T-helper 2 cell (primary cell): Measurements from ENCODE around the gene MAPKAP1.

Experiments
- DNase-seq, 5 experiments: peaks; one replicate each; pipeline versions ENCODE4 v3.0.0 to v3.0.0-alpha.2; 2012 to 2022

The MAPKAP1 gene

GRCh38 chr9:125507226-125507625, 199.8 kb downstream of the MAPKAP1 start:
- DNase-seq = no peak

- no peak for DNase-seq
Measured at GRCh38 chr9:125505988-125506438, 201.0 kb downstream of the MAPKAP1 start.

DNA sequence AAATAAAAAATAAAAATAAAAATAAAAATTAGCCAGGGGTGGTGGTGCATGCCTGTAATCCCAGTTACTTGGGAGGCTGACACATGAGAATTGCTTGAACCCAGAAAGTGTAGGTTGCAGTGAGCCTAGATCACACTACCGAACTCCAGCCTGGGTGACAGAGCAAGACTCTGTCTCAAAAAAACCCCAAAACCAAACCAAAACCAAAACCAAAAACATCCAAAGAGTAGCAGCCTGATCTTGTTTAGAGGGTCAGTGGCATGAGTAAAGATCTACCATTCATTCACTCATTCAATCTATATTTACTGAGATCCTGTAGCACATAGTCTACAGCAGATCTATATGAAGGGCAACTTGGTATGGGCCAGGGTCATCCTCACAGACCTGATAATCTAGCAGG, 202.4 kb downstream of the MAPKAP1 start:
- DNase-seq = no peak

- DNase-seq = no peak
Measured at GRCh38 chr9:125497906-125498305, 209.1 kb downstream of the MAPKAP1 start.

- no peak for DNase-seq
Measured at GRCh38 chr9:125497478-125497877, 209.5 kb downstream of the MAPKAP1 start.

GRCh38 chr9:125496313-125496834, 210.6 kb downstream of the MAPKAP1 start:
- DNase-seq = no peak

GRCh38 chr9:125495172-125496119, 211.6 kb downstream of the MAPKAP1 start:
- no peak for DNase-seq

GRCh38 chr9:125494653-125494915, 212.4 kb downstream of the MAPKAP1 start:
- DNase-seq = no peak

GRCh38 chr9:125493881-125494652, 212.9 kb downstream of the MAPKAP1 start:
- no peak for DNase-seq

GRCh38 chr9:125493384-125493783, 213.6 kb downstream of the MAPKAP1 start:
- no peak for DNase-seq

GRCh38 chr9:125492719-125493118, 214.3 kb downstream of the MAPKAP1 start:
- no peak for DNase-seq

- no peak for DNase-seq
Measured at GRCh38 chr9:125487842-125488241, 219.2 kb downstream of the MAPKAP1 start.

DNA sequence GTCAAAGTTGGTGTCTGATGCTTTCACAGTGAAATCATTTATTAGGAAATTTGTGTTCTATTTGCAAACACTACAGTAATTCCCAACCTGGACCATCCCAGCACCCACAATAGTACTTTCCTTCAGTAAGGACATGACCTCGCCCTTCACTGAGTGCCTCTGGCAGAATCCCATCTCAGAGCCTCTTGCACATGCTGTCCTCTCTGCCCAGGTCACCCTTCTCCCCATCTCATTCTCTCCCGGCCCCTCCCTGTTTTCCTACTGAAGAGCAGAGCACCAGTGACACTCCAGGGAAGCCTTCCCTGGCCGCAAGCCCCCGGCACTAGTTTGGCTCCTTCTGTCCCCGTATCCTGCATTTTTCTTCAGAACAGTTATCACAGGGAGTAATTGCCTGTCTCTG, 220.4 kb downstream of the MAPKAP1 start:
- no peak for DNase-seq

DNA sequence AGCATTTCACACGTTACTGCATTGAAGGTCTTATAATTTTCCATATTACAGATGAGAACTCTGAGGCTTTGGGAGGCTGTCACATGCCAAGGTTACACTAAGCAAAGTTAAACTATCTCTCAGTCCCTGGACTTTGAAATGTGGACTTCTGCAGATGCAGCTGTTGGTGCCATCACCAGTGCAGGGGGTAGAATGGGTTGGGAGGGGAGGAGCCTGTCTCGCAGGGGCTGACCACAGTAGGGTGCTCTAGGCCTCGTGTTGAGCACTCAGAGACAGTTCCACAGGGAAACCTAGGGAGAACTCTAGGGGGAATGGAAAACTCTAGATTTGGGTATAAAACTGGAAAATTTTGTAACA, 220.9 kb downstream of the MAPKAP1 start:
- DNase-seq = no peak

- no peak for DNase-seq
Measured at GRCh38 chr9:125485471-125486151, 221.4 kb downstream of the MAPKAP1 start.

DNA sequence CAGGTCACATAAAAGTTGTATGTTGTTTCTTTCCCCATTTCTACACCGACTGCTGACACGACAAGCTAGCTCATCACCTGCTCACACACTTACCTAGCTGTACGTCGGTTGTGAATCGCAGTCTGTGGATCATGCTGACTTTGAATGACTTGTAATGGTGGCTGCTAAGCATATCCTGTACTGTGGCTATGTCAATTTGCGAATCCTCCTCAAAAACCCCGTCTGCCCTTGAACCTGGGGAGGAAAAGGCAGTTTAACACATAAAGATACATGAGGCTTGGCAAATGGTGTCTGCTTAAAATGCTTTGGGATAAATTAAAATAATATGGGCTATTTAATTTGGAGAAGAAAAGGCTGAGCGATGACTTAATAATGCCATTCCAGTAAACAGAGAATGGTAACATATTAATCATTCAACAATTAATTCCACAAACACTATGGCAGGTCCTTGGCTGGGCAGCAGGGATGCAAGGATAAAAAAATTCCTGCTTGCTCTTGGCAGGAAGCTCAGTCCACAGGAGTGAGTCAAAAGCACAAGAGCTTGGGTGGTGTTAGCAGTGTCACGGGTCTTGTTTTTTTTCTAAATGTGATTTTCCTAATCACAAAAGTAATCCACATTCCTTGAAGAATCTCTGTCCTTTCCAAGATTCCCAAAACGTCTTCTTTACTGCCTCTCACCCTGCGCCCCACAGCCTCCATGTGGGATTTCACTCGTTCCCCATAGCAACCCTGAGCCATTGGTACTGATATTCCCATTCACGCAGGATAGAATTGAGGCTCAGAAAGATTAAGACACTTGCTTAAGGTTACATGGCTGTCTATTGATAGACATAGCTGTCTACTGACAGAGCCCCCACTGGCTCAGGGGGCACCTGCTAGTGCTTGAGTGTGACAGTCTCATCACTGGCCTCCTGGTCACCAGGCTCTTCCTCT, 222.4 kb downstream of the MAPKAP1 start:
- no peak for DNase-seq

DNA sequence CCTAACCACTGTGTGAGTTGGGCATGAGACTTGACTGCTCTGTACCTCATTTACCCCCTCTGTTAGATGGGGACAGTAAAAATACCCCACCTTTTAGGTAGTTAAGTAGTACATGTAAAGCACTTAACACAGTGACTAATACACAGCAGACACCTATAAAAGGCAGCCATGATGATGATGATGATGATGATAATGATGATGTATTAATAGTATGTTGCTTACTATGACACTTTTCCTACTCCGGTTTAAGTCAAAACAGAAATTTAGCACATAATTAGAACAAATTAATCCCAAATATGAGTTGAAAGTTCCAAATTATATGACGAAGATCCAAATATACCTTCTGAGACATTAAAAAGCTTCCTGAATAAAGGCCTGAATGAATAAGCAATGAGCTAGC, 223.3 kb downstream of the MAPKAP1 start:
- DNase-seq = no peak

DNA sequence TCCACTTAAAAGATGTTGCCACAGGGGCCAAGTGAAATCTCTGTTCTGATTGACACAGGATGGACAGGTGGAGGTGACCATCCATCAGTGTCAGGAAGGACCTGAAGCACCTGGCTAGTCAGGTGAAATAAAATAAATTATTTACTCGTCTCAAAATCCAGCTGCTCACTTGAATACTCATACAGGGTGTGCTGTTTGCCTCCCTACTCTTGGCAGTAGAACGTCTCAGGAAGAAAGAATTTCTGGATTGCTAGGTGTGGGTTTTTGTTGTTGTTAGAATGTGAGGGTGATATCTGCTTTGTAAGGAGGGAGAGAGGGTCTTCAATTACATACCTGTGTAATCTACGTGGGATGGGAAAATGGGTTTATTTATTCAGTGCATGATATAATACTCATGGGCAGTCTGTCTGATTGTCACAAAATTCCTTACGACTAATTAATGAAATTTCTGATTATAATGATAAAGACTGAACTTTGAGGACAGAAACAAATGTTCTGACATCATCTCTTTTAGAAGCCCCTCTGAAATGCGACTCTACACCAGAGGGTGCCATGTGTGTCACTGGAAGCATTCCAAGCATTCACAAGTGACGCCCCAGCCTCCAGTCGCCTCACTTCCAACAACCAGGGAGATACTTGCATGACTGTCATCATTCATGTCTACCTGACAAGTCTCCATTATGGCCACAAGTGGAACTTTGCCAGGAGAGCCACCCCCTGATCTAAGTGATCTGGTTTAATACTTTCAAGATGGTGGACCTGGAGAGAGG, 227.0 kb downstream of the MAPKAP1 start:
- no peak for DNase-seq

GRCh38 chr9:125477089-125477544, 229.9 kb downstream of the MAPKAP1 start:
- no peak for DNase-seq

- no peak for DNase-seq
Measured at GRCh38 chr9:125476645-125477044, 230.4 kb downstream of the MAPKAP1 start.

DNA sequence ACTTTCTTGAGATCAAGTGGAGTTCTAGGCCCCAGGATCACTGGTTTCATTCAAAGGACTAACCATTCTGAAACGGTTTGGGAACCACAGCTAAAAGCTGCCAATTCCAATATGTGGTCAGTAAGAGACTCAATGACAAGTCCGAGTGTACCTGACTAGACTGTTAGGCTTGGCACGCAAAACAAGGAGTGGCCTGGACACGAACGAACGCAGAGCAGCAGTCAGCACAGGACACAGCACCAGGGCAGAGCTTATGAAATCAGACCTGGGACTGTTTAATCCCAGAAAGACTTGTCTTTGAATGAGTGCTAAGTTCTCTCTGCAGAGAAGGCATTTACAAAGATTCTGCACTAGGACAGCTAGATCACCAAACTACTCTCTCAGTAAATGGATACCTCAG, 231.6 kb downstream of the MAPKAP1 start:
- DNase-seq = no peak
